Endothelial cell (in vitro differentiated cells): ENCODE results near the gene NPRL2. TPM values are rescaled to one million over a fixed set of nuclear protein-coding genes. Genes with fewer than 3 reads are reported as not detected.
A peak's percentile ranks its signal among the peaks of the same experiment; 100 is the strongest.

Source experiments
- DNase-seq: peaks from one replicate; pipeline ENCODE4 v3.0.0; 2021; ENCODE audit warnings: low spot score
- H3K27ac Mint-ChIP-seq: one replicate; pipeline ENCODE4 v1.8.0; 2021; ENCODE audit warnings: mixed read lengths, inconsistent platforms; ENCODE audit not compliant: unreplicated experiment
- H3K27me3 Mint-ChIP-seq: one replicate; pipeline ENCODE4 v1.8.0; 2021; ENCODE audit warnings: mild to moderate bottlenecking, moderate library complexity, mixed read lengths, inconsistent platforms; ENCODE audit not compliant: unreplicated experiment
- H3K36me3 Mint-ChIP-seq: one replicate; pipeline ENCODE4 v1.8.0; 2021; ENCODE audit warnings: mild to moderate bottlenecking, low read depth, mixed read lengths, inconsistent platforms; ENCODE audit not compliant: unreplicated experiment
- H3K4me1 Mint-ChIP-seq: one replicate; pipeline ENCODE4 v1.8.0; 2021; ENCODE audit warnings: mild to moderate bottlenecking, mixed read lengths, inconsistent platforms; ENCODE audit not compliant: unreplicated experiment
- H3K4me3 Mint-ChIP-seq: one replicate; pipeline ENCODE4 v1.8.0; 2021; ENCODE audit warnings: mild to moderate bottlenecking, mixed read lengths, inconsistent platforms; ENCODE audit not compliant: unreplicated experiment
- H3K9me3 Mint-ChIP-seq: one replicate; pipeline ENCODE4 v1.8.0; 2021; ENCODE audit warnings: mixed read lengths, inconsistent platforms; ENCODE audit not compliant: unreplicated experiment
- CTCF ChIP-seq: fragments of 200-600 bp; sonication (generic); IDR thresholded peaks from one replicate; pipeline ENCODE4 v1.5.0; 2021; ENCODE audit warnings: antibody characterized with exemption; ENCODE audit not compliant: unreplicated experiment
- total RNA-seq: library from RNA; stranded (reverse); fragmentation: NEBNext Ultra II Directional; extraction: Animal tissue kit (Norgen Biotek cat#: 25700); gene quantifications from one replicate; pipeline ENCODE4 v1.2.1, GENCODE V29; 2021; ENCODE audit not compliant: unreplicated experiment

The NPRL2 gene
- total RNA-seq, 1 donor from 2014 or later: 18.0 TPM

- peaks cover 7% of the 10 kb centered on the region for H3K27me3 Mint-ChIP-seq
- H3K27ac Mint-ChIP-seq: peak overlapping the region; percentile 70
- no peak overlapping the region for H3K4me3 Mint-ChIP-seq
These were observed 24.9 kb downstream of the NPRL2 start for GRCh38 chr3:50325497-50326181.

GRCh38 chr3:50325113-50325480, 25.5 kb downstream of the NPRL2 start:
- Mint-ChIP-seq H3K27ac (peak overlapping the region; percentile 97), H3K9me3 (no peaks in the 10 kb centered on the region), H3K27me3 (peaks cover 12% of the 10 kb centered on the region), H3K4me3 (peak overlapping the region; percentile 10), H3K36me3 (peaks cover 12% of the 10 kb centered on the region), H3K4me1 (peaks cover 37% of the 10 kb centered on the region)
- TF ChIP-seq CTCF: no peak
- DNase-seq: no peak

More at GRCh38 chr3:50325497-50326181, 24.9 kb downstream of the NPRL2 start:
- no peak for TF ChIP-seq CTCF
- Mint-ChIP-seq H3K9me3 (no peaks in the 10 kb centered on the region), H3K36me3 (peaks cover 13% of the 10 kb centered on the region), H3K4me1 (peaks cover 32% of the 10 kb centered on the region)
- DNase-seq: no peak

- Mint-ChIP-seq H3K27ac (peak overlapping the region; percentile 97), H3K9me3 (no peaks in the 10 kb centered on the region), H3K36me3 (peaks cover 17% of the 10 kb centered on the region), H3K4me3 (peak overlapping the region; percentile 92), H3K27me3 (peaks cover 18% of the 10 kb centered on the region), H3K4me1 (peaks cover 43% of the 10 kb centered on the region)
- peak; percentile 86 for TF ChIP-seq CTCF
- DNase-seq: peak; percentile 90
These were observed 26.0 kb downstream of the NPRL2 start for GRCh38 chr3:50324351-50325112.

- H3K9me3 Mint-ChIP-seq: no peaks in the 10 kb centered on the region
- peaks cover 25% of the 10 kb centered on the region for H3K36me3 Mint-ChIP-seq
- no peak for TF ChIP-seq CTCF
- H3K4me3 Mint-ChIP-seq: peak overlapping the region; percentile 92
- H3K27me3 Mint-ChIP-seq: peaks cover 24% of the 10 kb centered on the region
- DNase-seq: peak; percentile 70
- H3K4me1 Mint-ChIP-seq: peaks cover 51% of the 10 kb centered on the region
- peak overlapping the region; percentile 97 for H3K27ac Mint-ChIP-seq
These were observed 26.9 kb downstream of the NPRL2 start for GRCh38 chr3:50323614-50324199.
